ENCODE data around the gene E2F4.

E2F4 gene

DNA sequence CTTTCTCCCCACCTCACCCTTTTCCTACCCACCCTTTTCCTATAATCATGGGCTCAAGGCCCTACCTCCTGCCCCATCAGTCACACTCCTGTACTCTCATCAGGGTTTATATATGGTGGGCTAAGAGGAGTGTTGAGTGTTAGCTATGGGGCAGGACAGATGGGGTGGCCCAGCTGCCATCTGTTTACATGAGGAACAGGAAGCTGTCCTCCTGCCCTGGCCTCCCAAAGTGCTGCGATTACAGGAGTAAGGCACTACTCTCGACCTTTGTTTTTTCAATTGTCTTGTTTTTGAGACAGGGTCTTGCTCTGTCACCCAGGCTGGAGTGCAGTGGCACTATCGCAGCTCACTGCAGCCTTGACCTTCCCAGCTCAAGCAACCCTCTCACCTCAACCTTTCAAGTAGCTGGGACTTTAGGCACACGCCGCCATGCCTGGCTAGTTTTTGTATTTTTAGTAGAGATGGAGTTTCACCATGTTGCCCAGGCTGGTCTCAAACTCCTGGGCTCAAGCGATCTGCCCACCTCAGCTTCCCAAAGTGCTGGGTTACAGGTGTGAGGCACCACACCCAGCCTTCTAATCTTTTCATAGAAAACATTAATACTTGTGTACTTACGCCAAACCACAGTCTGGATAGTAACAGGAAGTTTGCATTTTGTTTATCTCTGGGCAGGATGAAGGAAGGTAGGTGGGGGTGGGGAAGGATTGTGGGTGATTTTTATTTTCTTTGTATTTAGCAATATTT, 33.9 kb upstream of the E2F4 start:
- DNase-seq, result no peak

DNA sequence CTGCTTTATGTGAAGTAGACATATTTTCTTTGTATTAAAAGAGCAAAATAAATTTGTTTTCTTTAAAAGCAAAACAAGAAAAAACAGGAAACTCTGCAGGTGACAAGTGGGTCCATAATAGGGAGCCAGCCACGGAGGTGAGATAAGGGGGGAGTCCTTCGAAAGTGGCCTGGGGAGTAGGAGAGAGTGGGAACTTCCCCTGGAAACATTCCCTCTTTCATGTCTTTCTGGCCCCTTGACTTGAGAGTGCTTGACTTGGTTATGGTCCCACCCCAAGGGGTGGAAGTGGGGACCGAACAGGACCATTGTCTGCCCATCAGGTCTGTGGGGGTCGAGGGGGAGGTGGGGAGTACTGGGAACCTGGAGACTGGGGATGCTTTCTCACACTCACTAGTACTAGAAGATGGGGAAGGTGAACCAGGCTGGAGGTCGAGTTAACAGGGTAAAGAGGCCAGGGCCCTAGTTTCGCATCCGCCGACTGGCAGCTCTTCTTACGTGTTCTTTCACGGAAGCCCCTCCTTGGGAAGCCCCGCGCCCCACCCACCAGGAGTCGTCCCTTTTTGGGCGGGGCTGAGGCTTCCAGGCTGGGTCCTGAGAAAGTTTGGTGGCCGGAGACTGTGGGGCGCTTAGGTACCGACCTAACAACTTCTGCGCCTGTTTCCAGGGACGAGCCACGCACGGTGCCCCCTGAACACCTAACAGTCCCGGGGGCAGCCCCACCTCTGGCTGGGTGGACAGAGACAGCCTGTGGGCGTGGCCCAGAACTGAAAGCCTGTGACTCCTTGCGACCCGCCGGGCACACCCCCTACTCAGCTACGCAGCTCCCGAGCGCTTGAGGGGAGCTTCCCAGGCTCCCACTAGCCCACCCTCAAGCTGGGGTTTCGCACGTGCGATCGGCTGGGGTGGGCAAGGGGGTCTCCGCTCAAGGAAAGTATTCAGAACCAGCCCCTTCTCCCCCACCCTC, 33.0 kb upstream of the E2F4 start:
- DNase-seq, result peak; percentile 67 to 83

DNA sequence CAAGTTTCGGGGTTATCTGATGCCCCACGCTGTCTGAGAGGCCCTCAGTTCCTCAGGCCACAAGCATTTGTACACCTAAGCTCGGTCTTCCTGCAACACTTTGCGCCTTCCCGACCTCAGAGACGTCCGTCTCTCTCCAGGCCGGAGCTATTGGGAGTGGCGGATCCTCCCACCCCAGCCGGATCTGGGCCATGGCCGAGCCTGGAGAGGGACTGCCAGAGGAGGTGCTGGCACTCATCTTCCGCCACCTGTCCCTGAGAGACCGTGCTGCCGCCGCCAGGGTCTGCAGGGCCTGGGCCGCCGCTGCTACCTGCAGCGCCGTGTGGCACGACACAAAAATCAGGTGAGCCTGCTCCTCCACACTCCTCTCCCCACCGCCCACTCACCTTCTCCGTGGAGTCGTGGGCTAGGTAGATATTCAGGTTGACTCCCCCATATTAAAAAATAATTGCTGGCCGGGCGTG, 30.3 kb upstream of the E2F4 start:
- no peak for DNase-seq

DNA sequence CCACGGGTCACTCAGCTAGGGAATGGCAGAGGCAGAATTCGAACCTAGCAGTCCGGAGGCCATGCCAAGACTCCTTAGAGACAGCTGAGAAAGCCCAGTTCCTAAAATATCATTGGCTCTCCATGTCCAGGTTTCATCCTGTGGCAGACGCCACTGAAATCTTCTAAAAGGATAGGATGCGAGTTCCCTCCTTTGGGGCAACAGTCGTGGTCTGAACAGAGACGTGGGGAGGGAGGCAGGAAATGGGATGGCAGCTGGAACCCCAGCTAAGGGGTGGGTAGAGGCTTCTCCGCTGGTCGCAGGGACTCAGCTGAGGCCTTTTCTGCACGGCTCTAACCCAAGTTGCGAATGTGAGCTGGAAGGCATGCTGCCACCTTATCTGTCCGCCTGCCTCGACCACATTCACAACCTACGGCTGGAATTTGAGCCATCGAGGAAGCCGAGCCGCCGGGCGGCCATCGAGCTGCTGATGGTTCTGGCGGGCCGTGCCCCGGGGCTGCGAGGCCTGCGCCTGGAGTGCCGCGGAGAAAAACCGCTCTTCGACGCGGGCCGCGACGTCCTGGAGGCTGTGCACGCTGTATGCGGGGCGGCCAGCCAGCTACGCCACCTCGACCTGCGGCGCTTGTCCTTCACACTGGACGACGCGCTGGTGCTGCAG, 29.3 kb upstream of the E2F4 start:
- DNase-seq, result no peak

GRCh38 chr16:67163164-67163998, 28.6 kb upstream of the E2F4 start:
- DNase-seq, result peak in 1 of 2 experiments; percentile 40

DNA sequence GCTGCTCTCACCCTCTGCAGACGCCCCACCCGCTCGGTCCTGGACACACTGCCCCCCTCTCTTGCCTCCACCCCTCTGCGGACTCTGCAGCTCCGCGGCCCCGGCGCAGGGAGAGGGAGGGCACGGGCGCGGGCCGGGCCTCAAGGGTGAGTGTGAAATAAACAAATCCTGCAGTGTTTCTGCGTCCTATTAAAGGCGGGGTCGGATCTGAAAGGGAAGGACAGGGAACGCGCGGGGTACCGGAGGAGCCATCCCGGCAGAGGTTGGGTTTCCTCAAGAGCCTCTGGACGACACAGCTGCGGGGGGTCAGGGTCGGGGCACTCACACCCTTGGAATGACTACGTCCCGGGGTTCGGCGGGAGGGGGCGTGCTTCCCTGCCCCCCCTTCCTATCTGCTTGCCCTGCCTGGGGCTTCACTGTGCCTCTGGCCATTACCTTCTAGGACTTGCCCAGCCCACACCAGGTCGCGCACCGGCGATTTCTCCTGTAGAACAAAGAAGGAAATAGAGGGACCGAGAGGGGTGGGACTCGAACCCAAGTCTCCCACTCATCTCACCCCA, 27.9 kb upstream of the E2F4 start:
- DNase-seq, result no peak

GRCh38 chr16:67164599-67165061, 27.3 kb upstream of the E2F4 start, which contains the start of gene HSF4:
Gene HSF4 (plus strand): TSS chr16:67164745. CDS start chr16:67164812, 67 bp downstream.
- no peak for DNase-seq

DNA sequence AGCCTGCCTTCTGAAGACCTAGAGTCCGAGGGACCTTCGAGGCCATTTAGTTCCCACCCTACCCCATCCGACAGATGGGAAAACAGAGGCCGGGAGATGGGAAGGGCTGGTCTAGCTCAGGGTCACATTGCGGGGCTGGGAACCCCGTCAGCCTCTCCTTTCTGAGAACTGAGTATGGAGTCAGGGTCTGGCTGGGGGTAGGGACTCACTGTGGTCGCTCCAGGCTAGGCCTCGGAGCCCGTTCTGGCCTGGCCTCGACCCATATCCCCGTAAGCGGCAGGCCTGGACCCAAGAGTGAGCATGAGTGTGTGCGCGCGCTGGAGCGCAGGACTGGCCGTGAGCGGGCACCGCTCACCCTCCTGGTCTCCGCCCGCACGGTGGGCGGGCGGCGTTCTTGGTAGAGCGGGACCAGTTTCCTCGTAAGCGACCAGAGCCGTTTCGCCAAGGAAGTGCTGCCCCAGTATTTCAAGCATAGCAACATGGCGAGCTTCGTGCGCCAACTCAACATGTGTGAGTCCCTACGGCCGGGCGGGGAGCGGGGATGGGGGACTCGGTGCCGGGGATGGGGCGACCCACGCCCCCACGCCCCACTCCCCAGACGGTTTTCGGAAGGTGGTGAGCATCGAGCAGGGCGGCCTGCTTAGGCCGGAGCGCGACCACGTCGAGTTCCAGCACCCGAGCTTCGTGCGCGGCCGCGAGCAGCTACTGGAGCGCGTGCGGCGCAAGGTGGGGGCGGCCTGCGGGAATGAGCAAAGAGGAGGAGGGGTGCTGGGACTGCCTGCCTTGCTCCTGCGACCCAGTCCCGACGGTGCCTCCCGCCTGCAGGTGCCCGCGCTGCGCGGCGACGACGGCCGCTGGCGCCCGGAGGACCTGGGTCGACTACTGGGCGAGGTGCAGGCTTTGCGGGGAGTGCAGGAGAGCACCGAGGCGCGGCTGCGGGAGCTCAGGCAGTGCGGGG, 26.6 kb upstream of the E2F4 start:
- no peak for DNase-seq

- DNase-seq, result no peak
Observed at GRCh38 chr16:67166110-67166547, 25.8 kb upstream of the E2F4 start.

- no peak for DNase-seq
Observed at GRCh38 chr16:67166598-67167168, 25.3 kb upstream of the E2F4 start.

- DNase-seq, result no peak
Observed at GRCh38 chr16:67167588-67167987, 24.4 kb upstream of the E2F4 start.

GRCh38 chr16:67169011-67169451, 22.9 kb upstream of the E2F4 start:
- no peak for DNase-seq

GRCh38 chr16:67169642-67170167, 22.2 kb upstream of the E2F4 start:
- DNase-seq, result no peak

DNA sequence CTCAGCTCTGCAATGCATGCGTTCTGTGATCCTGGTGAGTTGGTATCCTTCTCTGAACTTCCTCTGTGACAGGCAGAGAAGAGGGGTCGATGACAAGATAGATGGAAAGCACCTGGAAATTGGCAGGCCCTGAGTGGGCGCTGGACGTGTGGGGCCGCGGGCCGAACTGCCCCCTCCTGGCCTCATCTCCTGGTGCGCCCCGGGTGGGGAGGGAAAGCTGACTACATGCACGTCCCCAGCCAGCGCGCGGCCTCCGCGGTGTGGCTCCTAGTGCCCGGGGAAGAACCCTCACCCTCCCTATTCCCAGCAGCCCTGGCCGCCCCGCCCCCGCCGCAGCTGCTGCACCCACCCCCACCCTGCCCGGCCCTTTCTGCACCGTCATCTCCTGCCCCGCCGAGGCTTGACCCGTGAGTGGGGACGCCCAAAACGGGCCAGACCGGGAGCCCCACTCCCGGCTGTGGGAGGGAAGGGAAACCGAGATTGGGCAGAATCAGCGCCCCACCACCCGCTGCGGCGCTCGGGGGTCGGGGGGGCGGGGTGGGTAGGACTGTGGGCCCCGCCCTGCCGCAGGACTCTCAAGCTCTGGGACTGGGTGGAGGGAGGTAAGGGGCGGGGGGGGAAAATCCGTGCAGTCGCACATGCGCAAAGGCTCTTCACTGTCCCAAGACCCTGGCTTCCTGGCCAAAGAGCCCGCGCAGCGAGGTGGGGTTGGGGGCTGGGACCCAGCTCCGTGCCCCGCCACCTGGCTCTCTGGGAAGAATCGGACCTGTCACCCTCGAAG, 21.6 kb upstream of the E2F4 start, which contains the start of gene NOL3:
TSS of gene NOL3 (plus strand) at position 371 of the 781 bp plus-strand sequence.
- DNase-seq, result no peak

- no peak for DNase-seq
Observed at GRCh38 chr16:67170949-67171649, 20.9 kb upstream of the E2F4 start.

DNA sequence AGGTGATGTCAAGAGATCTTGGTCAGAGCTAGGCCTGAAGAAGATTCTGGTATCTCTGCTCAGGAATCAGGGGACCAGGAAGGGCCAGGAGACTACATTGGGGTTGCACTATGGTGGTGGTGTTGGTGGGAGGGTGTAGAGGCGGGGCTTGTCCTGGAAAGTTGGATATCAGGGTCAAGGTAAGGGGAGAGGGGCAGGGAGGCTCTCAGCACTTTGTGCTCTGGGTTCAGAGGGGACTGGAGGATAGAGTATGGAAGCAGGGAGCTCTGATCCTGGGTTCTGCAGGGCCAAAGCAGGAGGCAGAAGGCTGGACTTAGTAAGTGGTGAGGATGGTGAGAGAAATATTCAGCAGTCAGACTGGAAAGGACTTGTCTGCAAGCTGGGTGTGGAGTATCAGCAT, 18.6 kb upstream of the E2F4 start:
- no peak for DNase-seq

DNA sequence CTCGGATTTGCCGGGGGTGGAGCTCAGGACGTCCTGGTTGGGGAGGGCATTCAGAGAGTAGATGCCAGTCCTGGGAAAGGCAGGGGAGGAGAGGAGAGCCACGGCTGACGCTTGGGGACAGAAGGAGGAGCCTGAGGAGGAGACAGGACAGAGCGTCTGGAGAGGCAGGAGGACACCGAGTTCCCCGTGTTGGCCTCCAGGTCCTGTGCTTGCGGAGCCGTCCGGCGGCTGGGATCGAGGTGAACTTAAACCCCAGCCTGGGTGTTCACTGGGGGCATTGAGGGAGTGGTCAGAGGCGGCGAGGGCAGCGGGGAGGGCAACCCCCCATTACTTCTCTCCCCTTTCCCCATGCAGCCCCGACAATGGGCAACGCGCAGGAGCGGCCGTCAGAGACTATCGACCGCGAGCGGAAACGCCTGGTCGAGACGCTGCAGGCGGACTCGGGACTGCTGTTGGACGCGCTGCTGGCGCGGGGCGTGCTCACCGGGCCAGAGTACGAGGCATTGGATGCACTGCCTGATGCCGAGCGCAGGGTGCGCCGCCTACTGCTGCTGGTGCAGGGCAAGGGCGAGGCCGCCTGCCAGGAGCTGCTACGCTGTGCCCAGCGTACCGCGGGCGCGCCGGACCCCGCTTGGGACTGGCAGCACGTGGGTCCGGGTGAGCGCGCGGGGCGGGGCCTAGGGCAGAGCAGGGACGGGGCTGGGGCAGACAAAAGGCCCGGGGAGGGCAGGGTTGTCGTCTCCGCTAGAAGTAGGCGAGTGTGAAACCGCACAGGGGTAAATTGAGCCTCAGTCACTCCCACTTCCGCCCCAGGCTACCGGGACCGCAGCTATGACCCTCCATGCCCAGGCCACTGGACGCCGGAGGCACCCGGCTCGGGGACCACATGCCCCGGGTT, 17.9 kb upstream of the E2F4 start:
- DNase-seq, result peak; percentile 50 to 55
